ENCODE results near the gene JMJD8. TPM values are rescaled to one million over a fixed set of nuclear protein-coding genes. Genes with fewer than 3 reads are reported as not detected.

Gene JMJD8
- total and polyA plus RNA-seq, 9 of the 15 experiments (the other 6 are each of a cell fraction or from before 2014, with no cell fraction given): 1.2 to 50.6 (median 29.3) TPM

DNA sequence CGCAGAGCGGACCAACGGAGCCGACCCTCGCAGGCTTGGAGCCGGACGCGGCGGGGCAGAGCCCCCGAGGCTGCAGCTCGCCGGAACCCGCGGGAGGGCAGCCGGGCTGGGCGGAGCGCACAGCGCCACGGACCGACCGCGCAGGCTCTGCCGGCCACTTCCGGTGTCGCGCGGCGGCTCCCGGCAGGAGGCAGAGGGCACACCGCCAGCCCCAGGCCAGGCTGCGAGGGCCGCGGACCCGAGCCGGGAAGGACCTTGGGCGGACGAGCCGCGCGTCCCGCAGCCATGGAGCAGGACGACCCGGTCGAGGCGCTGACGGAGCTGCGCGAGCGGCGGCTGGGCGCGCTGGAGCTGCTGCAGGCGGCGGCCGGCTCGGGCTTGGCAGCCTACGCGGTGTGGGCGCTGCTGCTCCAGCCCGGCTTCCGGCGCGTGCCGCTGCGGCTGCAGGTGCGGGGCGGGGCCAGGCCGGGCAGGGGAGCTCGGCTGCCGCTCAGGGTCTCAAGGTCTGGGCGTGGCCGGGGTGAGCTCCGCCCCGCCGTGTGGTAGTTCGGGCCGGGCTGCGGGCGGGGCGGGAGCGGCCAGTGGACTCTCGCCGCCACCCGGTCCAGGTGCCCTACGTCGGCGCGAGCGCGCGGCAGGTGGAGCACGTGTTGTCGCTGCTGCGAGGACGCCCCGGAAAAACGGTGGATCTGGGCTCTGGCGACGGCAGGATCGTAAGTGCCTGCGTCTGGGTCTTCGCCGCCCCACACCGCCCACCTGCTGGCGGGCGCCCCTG is 37.0 kb upstream of the JMJD8 start, which contains the start of gene ANTKMT (continued):
- peak; percentile 87; the same call in 1 of the 2 replicates for TF ChIP-seq RUNX1 (IDR thresholded peaks at IDR 0.05; ENCODE audit: low read depth)
- TF ChIP-seq, protein P1, sequence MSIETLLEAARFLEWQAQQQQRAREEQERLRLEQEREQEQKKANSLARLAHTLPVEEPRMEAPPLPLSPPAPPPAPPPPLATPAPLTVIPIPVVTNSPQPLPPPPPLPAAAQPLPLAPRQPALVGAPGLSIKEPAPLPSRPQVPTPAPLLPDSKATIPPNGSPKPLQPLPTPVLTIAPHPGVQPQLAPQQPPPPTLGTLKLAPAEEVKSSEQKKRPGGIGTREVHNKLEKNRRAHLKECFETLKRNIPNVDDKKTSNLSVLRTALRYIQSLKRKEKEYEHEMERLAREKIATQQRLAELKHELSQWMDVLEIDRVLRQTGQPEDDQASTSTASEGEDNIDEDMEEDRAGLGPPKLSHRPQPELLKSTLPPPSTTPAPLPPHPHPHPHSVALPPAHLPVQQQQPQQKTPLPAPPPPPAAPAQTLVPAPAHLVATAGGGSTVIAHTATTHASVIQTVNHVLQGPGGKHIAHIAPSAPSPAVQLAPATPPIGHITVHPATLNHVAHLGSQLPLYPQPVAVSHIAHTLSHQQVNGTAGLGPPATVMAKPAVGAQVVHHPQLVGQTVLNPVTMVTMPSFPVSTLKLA (conservative IDR thresholded peaks at IDR 0.05): peak in 1 of 2 experiments; percentile 33; a peak in 3 of 4 replicates
- 0 out of 4 replicates have a peak, but pooled peaks of 1 of the 2 experiments have one; percentile 15 for TF ChIP-seq KDM4B (IDR thresholded peaks at IDR 0.05; ENCODE audit: borderline replicate concordance in 2 of 2, low read depth in 1 of 2)
- no peak for TF ChIP-seq ZNF707 (CRISPR knock-in tag; conservative IDR thresholded peaks at IDR 0.05)
- TF ChIP-seq BRD4 (IDR thresholded peaks at IDR 0.05): no peak
- TF ChIP-seq, protein P2, sequence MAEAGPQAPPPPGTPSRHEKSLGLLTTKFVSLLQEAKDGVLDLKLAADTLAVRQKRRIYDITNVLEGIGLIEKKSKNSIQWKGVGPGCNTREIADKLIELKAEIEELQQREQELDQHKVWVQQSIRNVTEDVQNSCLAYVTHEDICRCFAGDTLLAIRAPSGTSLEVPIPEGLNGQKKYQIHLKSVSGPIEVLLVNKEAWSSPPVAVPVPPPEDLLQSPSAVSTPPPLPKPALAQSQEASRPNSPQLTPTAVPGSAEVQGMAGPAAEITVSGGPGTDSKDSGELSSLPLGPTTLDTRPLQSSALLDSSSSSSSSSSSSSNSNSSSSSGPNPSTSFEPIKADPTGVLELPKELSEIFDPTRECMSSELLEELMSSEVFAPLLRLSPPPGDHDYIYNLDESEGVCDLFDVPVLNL (CRISPR knock-in tag; IDR thresholded peaks at IDR 0.05; ENCODE audit: low read depth): 0 out of 2 replicates have a peak, but pooled peaks have one; percentile 36
- no peak for TF ChIP-seq ATF1 (CRISPR knock-in tag; IDR thresholded peaks at IDR 0.05)
- TF ChIP-seq ATF1 (tag; IDR thresholded peaks at IDR 0.05): peak; percentile 76
- no peak for TF ChIP-seq NCOA2 (IDR thresholded peaks at IDR 0.05; ENCODE audit: partially characterized antibody in 2 of 2)
- no peak for TF ChIP-seq PHB2 (IDR thresholded peaks at IDR 0.05; ENCODE audit: low read depth)
- peak; percentile 82 for TF ChIP-seq TAF1 (IDR thresholded peaks at IDR 0.05; ENCODE audit: control insufficient read depth, extremely low read depth, insufficient read depth, low read length, severe bottlenecking)
- TF ChIP-seq, protein P3, sequence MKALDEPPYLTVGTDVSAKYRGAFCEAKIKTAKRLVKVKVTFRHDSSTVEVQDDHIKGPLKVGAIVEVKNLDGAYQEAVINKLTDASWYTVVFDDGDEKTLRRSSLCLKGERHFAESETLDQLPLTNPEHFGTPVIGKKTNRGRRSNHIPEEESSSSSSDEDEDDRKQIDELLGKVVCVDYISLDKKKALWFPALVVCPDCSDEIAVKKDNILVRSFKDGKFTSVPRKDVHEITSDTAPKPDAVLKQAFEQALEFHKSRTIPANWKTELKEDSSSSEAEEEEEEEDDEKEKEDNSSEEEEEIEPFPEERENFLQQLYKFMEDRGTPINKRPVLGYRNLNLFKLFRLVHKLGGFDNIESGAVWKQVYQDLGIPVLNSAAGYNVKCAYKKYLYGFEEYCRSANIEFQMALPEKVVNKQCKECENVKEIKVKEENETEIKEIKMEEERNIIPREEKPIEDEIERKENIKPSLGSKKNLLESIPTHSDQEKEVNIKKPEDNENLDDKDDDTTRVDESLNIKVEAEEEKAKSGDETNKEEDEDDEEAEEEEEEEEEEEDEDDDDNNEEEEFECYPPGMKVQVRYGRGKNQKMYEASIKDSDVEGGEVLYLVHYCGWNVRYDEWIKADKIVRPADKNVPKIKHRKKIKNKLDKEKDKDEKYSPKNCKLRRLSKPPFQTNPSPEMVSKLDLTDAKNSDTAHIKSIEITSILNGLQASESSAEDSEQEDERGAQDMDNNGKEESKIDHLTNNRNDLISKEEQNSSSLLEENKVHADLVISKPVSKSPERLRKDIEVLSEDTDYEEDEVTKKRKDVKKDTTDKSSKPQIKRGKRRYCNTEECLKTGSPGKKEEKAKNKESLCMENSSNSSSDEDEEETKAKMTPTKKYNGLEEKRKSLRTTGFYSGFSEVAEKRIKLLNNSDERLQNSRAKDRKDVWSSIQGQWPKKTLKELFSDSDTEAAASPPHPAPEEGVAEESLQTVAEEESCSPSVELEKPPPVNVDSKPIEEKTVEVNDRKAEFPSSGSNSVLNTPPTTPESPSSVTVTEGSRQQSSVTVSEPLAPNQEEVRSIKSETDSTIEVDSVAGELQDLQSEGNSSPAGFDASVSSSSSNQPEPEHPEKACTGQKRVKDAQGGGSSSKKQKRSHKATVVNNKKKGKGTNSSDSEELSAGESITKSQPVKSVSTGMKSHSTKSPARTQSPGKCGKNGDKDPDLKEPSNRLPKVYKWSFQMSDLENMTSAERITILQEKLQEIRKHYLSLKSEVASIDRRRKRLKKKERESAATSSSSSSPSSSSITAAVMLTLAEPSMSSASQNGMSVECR (CRISPR knock-in tag; IDR thresholded peaks at IDR 0.05): peak; percentile 90
- no peak for TF ChIP-seq ARID2 (IDR thresholded peaks at IDR 0.05)
- TF ChIP-seq, protein P4, sequence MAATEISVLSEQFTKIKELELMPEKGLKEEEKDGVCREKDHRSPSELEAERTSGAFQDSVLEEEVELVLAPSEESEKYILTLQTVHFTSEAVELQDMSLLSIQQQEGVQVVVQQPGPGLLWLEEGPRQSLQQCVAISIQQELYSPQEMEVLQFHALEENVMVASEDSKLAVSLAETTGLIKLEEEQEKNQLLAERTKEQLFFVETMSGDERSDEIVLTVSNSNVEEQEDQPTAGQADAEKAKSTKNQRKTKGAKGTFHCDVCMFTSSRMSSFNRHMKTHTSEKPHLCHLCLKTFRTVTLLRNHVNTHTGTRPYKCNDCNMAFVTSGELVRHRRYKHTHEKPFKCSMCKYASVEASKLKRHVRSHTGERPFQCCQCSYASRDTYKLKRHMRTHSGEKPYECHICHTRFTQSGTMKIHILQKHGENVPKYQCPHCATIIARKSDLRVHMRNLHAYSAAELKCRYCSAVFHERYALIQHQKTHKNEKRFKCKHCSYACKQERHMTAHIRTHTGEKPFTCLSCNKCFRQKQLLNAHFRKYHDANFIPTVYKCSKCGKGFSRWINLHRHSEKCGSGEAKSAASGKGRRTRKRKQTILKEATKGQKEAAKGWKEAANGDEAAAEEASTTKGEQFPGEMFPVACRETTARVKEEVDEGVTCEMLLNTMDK (IDR thresholded peaks at IDR 0.05; ENCODE audit: borderline replicate concordance, insufficient read depth, low read depth, low read length, poor library complexity, severe bottlenecking): peak; percentile 69
- TF ChIP-seq, protein P5, sequence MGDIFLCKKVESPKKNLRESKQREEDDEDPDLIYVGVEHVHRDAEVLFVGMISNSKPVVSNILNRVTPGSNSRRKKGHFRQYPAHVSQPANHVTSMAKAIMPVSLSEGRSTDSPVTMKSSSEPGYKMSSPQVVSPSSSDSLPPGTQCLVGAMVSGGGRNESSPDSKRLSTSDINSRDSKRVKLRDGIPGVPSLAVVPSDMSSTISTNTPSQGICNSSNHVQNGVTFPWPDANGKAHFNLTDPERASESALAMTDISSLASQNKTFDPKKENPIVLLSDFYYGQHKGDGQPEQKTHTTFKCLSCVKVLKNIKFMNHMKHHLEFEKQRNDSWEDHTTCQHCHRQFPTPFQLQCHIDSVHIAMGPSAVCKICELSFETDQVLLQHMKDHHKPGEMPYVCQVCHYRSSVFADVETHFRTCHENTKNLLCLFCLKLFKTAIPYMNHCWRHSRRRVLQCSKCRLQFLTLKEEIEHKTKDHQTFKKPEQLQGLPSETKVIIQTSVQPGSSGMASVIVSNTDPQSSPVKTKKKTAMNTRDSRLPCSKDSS (IDR thresholded peaks at IDR 0.05; ENCODE audit: low read depth, partially characterized antibody): no peak

Measured in K562 (cell line).